Mesenchymal stem cell (in vitro differentiated cells and primary cell): ENCODE data around the gene PODXL2.

Experiments
- DNase-seq: peaks from one replicate; pipeline ENCODE4 v3.0.0-alpha.2; 2013
- H2AFZ ChIP-seq: one replicate; pipeline ENCODE4 v1.6.1; 2013; ENCODE audit warnings: low read depth, mild to moderate bottlenecking, control low read depth, inconsistent platforms, low read length, moderate library complexity
- H2AK5ac ChIP-seq: 2 replicates; pipeline ENCODE4 v1.6.1; 2013; ENCODE audit warnings: low read length, moderate library complexity, mild to moderate bottlenecking, inconsistent platforms; ENCODE audit not compliant: severe bottlenecking
- H2BK120ac ChIP-seq: one replicate; pipeline ENCODE4 v1.6.1; 2013; ENCODE audit warnings: low read depth, mild to moderate bottlenecking, inconsistent platforms, low read length, moderate library complexity
- H2BK12ac ChIP-seq, 2 experiments: one replicate each; pipeline ENCODE4 v1.6.1; 2013; ENCODE audit warnings: inconsistent platforms in 2 of 2, low read length in 2 of 2, mild to moderate bottlenecking in 2 of 2, moderate library complexity in 2 of 2, control low read depth in 1 of 2
- H2BK15ac ChIP-seq: one replicate; pipeline ENCODE4 v1.6.1; 2013; ENCODE audit warnings: mild to moderate bottlenecking, low read depth, inconsistent platforms; ENCODE audit not compliant: poor library complexity, severe bottlenecking
- H2BK5ac ChIP-seq: 2 replicates; pipeline ENCODE4 v1.6.1; 2013; ENCODE audit warnings: low read depth, mild to moderate bottlenecking, low read length, control low read depth, inconsistent platforms; ENCODE audit not compliant: poor library complexity, severe bottlenecking
- H3K14ac ChIP-seq, 2 experiments: one replicate each; pipeline ENCODE4 v1.6.1; 2013; ENCODE audit warnings: inconsistent platforms in 2 of 2, low read length in 2 of 2, control low read depth in 1 of 2, mild to moderate bottlenecking in 1 of 2, moderate library complexity in 1 of 2
- H3K18ac ChIP-seq, 2 experiments: one replicate each; pipeline ENCODE4 v1.6.1; 2013; ENCODE audit warnings: inconsistent platforms in 2 of 2, low read length in 2 of 2, control low read depth in 1 of 2, low read depth in 1 of 2, mild to moderate bottlenecking in 1 of 2
- H3K23ac ChIP-seq, 2 experiments: one replicate each; pipeline ENCODE4 v1.6.1; 2013; ENCODE audit warnings: inconsistent platforms in 2 of 2, low read length in 2 of 2, mild to moderate bottlenecking in 2 of 2, moderate library complexity in 2 of 2, control low read depth in 1 of 2
- H3K27ac ChIP-seq: 2 replicates; pipeline ENCODE4 v1.5.1; 2013; ENCODE audit warnings: mild to moderate bottlenecking, moderate library complexity, low read length, control low read depth, inconsistent platforms; ENCODE audit not compliant: poor library complexity, severe bottlenecking
- H3K27me3 ChIP-seq, 2 experiments: 2 replicates each; pipeline versions ENCODE4 v1.6.1 to v1.7.0; 2013; ENCODE audit warnings: low read length in 2 of 2, mild to moderate bottlenecking in 2 of 2, moderate library complexity in 2 of 2, control low read depth in 1 of 2, inconsistent platforms in 1 of 2; ENCODE audit not compliant: control insufficient read depth in 1 of 2, insufficient read depth in 1 of 2
- H3K36me3 ChIP-seq, 2 experiments: 2 replicates each; pipeline versions ENCODE4 v1.6.1 to v1.7.0; 2013; ENCODE audit warnings: low read length in 2 of 2, control low read depth in 1 of 2, inconsistent platforms in 1 of 2, low read depth in 1 of 2, mild to moderate bottlenecking in 1 of 2; ENCODE audit not compliant: insufficient read depth in 2 of 2, control insufficient read depth in 1 of 2
- H3K4ac ChIP-seq, 2 experiments: one replicate each; pipeline ENCODE4 v1.6.1; 2013; ENCODE audit warnings: inconsistent platforms in 2 of 2, low read length in 2 of 2, mild to moderate bottlenecking in 2 of 2, moderate library complexity in 2 of 2, control low read depth in 1 of 2, low read depth in 1 of 2
- H3K4me1 ChIP-seq: 2 replicates; pipeline ENCODE4 v1.6.1; 2013; ENCODE audit warnings: low read depth, low read length, control low read depth; ENCODE audit not compliant: control insufficient read depth, insufficient read depth
- H3K4me2 ChIP-seq: 2 replicates; pipeline ENCODE4 v1.6.1; 2013; ENCODE audit warnings: low read length, mild to moderate bottlenecking, inconsistent platforms; ENCODE audit not compliant: poor library complexity, severe bottlenecking
- H3K4me3 ChIP-seq, 2 experiments: 2 replicates each; pipeline versions ENCODE4 v1.5.1 to v1.7.0; 2013; ENCODE audit warnings: low read length in 2 of 2, mild to moderate bottlenecking in 2 of 2, control low read depth in 1 of 2, low read depth in 1 of 2; ENCODE audit not compliant: insufficient read depth in 1 of 2
- H3K79me1 ChIP-seq: replicated peaks from 2 replicates; pipeline ENCODE4 v1.6.1; 2013; ENCODE audit warnings: mild to moderate bottlenecking, control low read depth, low read length, inconsistent platforms; ENCODE audit not compliant: poor library complexity, severe bottlenecking
- H3K9ac ChIP-seq: 2 replicates; pipeline ENCODE4 v1.7.0; 2013; ENCODE audit warnings: mild to moderate bottlenecking, low read length, moderate library complexity
- H3K9me3 ChIP-seq: 2 replicates; pipeline ENCODE4 v1.7.0; 2013; ENCODE audit warnings: mild to moderate bottlenecking, low read length; ENCODE audit not compliant: control insufficient read depth
- H4K8ac ChIP-seq: one replicate; pipeline ENCODE4 v1.6.1; 2013; ENCODE audit warnings: inconsistent platforms, mild to moderate bottlenecking, low read length, moderate library complexity
- H4K91ac ChIP-seq: one replicate; pipeline ENCODE4 v1.6.1; 2013; ENCODE audit warnings: mild to moderate bottlenecking, low read length, inconsistent platforms
- WGBS: methylation state at CpG from one replicate; pipeline ENCODE4 v1.1.7; 2013; ENCODE audit warnings: mixed read lengths; 5-methylcytosine and 5-hydroxymethylcytosine counted together

PODXL2 gene

GRCh38 chr3:127687228-127687737, 58.3 kb downstream of the PODXL2 start:
- Histone ChIP-seq H3K9ac (no peak overlapping the region), H3K4me3 (no peak overlapping the region), H2BK12ac (no peak overlapping the region), H3K27me3 (no peaks in the 10 kb centered on the region), H3K4me2 (no peak overlapping the region), H3K14ac (no peak overlapping the region), H3K4me1 (peaks cover 44% of the 10 kb centered on the region), H3K23ac (no peak overlapping the region), H2BK5ac (no peak overlapping the region), H3K18ac (no peak overlapping the region), H3K4ac (no peak overlapping the region), H3K27ac (no peak overlapping the region), H2BK15ac (no peak overlapping the region), H4K91ac (no peak overlapping the region), H3K9me3 (no peaks in the 10 kb centered on the region), H3K36me3 (peaks cover 20 to 21% of the 10 kb centered on the region in 2 experiments), H2AFZ (no peak overlapping the region), H4K8ac (no peak overlapping the region), H3K79me1 (no peaks in the 10 kb centered on the region), H2AK5ac (no peak overlapping the region), H2BK120ac (no peak overlapping the region)
- WGBS: 97% methylated on average over 2 of the region's 2 CpGs
- DNase-seq: no peak

- Histone ChIP-seq H3K9me3 (no peaks in the 10 kb centered on the region), H3K18ac (peak overlapping the region in 1 of 2 experiments; percentile 16), H2BK5ac (no peak overlapping the region), H3K9ac (no peak overlapping the region), H3K79me1 (peaks cover 4% of the 10 kb centered on the region), H3K4me2 (no peak overlapping the region), H2BK12ac (peak overlapping the region in 1 of 2 experiments; percentile 21), H3K4me3 (no peak overlapping the region), H3K23ac (no peak overlapping the region), H3K27ac (no peak overlapping the region), H4K91ac (no peak overlapping the region), H2BK120ac (no peak overlapping the region), H3K4ac (no peak overlapping the region), H4K8ac (no peak overlapping the region), H3K36me3 (peaks cover 27 to 28% of the 10 kb centered on the region in 2 experiments), H3K4me1 (peaks cover 49% of the 10 kb centered on the region), H2AK5ac (peak overlapping the region; percentile 0), H2BK15ac (no peak overlapping the region), H3K14ac (peak overlapping the region in 1 of 2 experiments; percentile 19), H3K27me3 (no peaks in the 10 kb centered on the region), H2AFZ (no peak overlapping the region)
- 79% methylated on average over 2 of the region's 2 CpGs for WGBS
- no peak for DNase-seq
Observed at GRCh38 chr3:127688022-127688415, 59.0 kb downstream of the PODXL2 start.

- H2BK5ac ChIP-seq: no peak overlapping the region
- peak overlapping the region in 1 of 2 experiments; percentile 67 for H3K18ac ChIP-seq
- H3K4me3 ChIP-seq: no peak overlapping the region
- H4K91ac ChIP-seq: peak overlapping the region; percentile 59
- H3K14ac ChIP-seq: no peak overlapping the region
- H2BK120ac ChIP-seq: no peak overlapping the region
- peak; percentile 46 for DNase-seq
- no peaks in the 10 kb centered on the region for H3K27me3 ChIP-seq
- H3K36me3 ChIP-seq: peaks cover 33 to 35% of the 10 kb centered on the region in 2 experiments
- H2AFZ ChIP-seq: no peak overlapping the region
- H4K8ac ChIP-seq: peak overlapping the region; percentile 35
- H3K9ac ChIP-seq: no peak overlapping the region
- no peak overlapping the region for H3K23ac ChIP-seq
- H3K9me3 ChIP-seq: no peaks in the 10 kb centered on the region
- peak overlapping the region in 1 of 2 experiments; percentile 47 for H2BK12ac ChIP-seq
- H3K4me2 ChIP-seq: no peak overlapping the region
- whole genome bisulfite sequencing: 73% methylated on average over 19 of the region's 20 CpGs
- peak overlapping the region; percentile 52 for H2BK15ac ChIP-seq
- H3K4me1 ChIP-seq: peaks cover 48% of the 10 kb centered on the region
- H3K79me1 ChIP-seq: peaks cover 10% of the 10 kb centered on the region
- H3K4ac ChIP-seq: peak overlapping the region in 1 of 2 experiments; percentile 3
- H3K27ac ChIP-seq: no peak overlapping the region
- H2AK5ac ChIP-seq: peak overlapping the region; percentile 95
Observed at GRCh38 chr3:127688416-127689265, 59.7 kb downstream of the PODXL2 start.

- H3K27me3 ChIP-seq: no peaks in the 10 kb centered on the region
- H3K36me3 ChIP-seq: peaks cover 36% of the 10 kb centered on the region in 2 experiments
- H2BK12ac ChIP-seq: peak overlapping the region in 1 of 2 experiments; percentile 84
- no peak overlapping the region for H3K23ac ChIP-seq
- peak overlapping the region in 1 of 2 experiments; percentile 79 for H3K14ac ChIP-seq
- no peak overlapping the region for H2BK120ac ChIP-seq
- no peak overlapping the region for H3K4me2 ChIP-seq
- peaks cover 12% of the 10 kb centered on the region for H3K79me1 ChIP-seq
- H2BK15ac ChIP-seq: no peak overlapping the region
- peak overlapping the region in 1 of 2 experiments; percentile 67 for H3K18ac ChIP-seq
- H2AK5ac ChIP-seq: peak overlapping the region; percentile 95
- peak overlapping the region; percentile 59 for H3K9ac ChIP-seq
- H4K91ac ChIP-seq: peak overlapping the region; percentile 48
- H2AFZ ChIP-seq: no peak overlapping the region
- H4K8ac ChIP-seq: peak overlapping the region; percentile 66
- no peak overlapping the region for H3K4me3 ChIP-seq
- peaks cover 48% of the 10 kb centered on the region for H3K4me1 ChIP-seq
- H3K27ac ChIP-seq: peak overlapping the region; percentile 60
- no peak overlapping the region for H2BK5ac ChIP-seq
- H3K9me3 ChIP-seq: no peaks in the 10 kb centered on the region
- no peak for DNase-seq
- peak overlapping the region in 1 of 2 experiments; percentile 52 for H3K4ac ChIP-seq
- 93% methylated on average over 19 of the region's 19 CpGs for WGBS
Observed at GRCh38 chr3:127689266-127689860, 60.4 kb downstream of the PODXL2 start.
